ENCODE measurements around the gene EIPR1. TPM values are rescaled to one million over a fixed set of nuclear protein-coding genes. Genes with fewer than 3 reads are reported as not detected.
A peak's percentile ranks its signal among the peaks of the same experiment; 100 is the strongest.

The EIPR1 gene
- polyA plus RNA-seq, 2 of the 4 experiments (the other 2 are of a cell fraction) = 55.0 to 65.0 TPM

GRCh38 chr2:3325458-3326181 is 52.0 kb downstream of the EIPR1 start:
- ChIA-PET CTCF (interaction anchor here (1.2 kb wide), 1 partner anchor 22 kb away, joined by 4 read pairs; no protein-coding TSS in a partner anchor), POLR2A (no interaction called here)
- Histone ChIP-seq H3K27ac (no peak overlapping the region), H3K9me3 (no peaks in the 10 kb centered on the region), H3K4me2 (no peak overlapping the region), H3K4me1 (no peaks in the 10 kb centered on the region), H3K4me3 (no peak overlapping the region)
- 93% methylated on average over 10 of the region's 11 CpGs for WGBS (ENCODE audit: missing lambda C conversion rate)
- peak in 1 of 2 experiments; percentile 33; a peak in 3 of 6 replicates for ATAC-seq
- FAIRE-seq = no peak
- TF ChIP-seq RCOR1 (IDR thresholded peaks at IDR 0.05; ENCODE audit: low read depth, low read length) = no peak
- no peak for TF ChIP-seq CHD4 (IDR thresholded peaks at IDR 0.05; ENCODE audit: borderline replicate concordance)
- no peak for TF ChIP-seq RNF2 (IDR thresholded peaks at IDR 0.05; ENCODE audit: borderline replicate concordance, low read depth)
- TF ChIP-seq, protein P1, sequence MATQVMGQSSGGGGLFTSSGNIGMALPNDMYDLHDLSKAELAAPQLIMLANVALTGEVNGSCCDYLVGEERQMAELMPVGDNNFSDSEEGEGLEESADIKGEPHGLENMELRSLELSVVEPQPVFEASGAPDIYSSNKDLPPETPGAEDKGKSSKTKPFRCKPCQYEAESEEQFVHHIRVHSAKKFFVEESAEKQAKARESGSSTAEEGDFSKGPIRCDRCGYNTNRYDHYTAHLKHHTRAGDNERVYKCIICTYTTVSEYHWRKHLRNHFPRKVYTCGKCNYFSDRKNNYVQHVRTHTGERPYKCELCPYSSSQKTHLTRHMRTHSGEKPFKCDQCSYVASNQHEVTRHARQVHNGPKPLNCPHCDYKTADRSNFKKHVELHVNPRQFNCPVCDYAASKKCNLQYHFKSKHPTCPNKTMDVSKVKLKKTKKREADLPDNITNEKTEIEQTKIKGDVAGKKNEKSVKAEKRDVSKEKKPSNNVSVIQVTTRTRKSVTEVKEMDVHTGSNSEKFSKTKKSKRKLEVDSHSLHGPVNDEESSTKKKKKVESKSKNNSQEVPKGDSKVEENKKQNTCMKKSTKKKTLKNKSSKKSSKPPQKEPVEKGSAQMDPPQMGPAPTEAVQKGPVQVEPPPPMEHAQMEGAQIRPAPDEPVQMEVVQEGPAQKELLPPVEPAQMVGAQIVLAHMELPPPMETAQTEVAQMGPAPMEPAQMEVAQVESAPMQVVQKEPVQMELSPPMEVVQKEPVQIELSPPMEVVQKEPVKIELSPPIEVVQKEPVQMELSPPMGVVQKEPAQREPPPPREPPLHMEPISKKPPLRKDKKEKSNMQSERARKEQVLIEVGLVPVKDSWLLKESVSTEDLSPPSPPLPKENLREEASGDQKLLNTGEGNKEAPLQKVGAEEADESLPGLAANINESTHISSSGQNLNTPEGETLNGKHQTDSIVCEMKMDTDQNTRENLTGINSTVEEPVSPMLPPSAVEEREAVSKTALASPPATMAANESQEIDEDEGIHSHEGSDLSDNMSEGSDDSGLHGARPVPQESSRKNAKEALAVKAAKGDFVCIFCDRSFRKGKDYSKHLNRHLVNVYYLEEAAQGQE (IDR thresholded peaks at IDR 0.05) = no peak
- no peak for TF ChIP-seq POLR2A (IDR thresholded peaks at IDR 0.05; ENCODE audit: low read length)
- no peak for TF ChIP-seq FOSL2 (IDR thresholded peaks at IDR 0.05)
- TF ChIP-seq FOSL2 (CRISPR knock-in tag; IDR thresholded peaks at IDR 0.05) = no peak
- TF ChIP-seq ESRRA (IDR thresholded peaks at IDR 0.05; ENCODE audit: borderline replicate concordance, low read length) = no peak
- no peak for TF ChIP-seq BHLHE40 (IDR thresholded peaks at IDR 0.05; ENCODE audit: low read depth, low read length)
- no peak for TF ChIP-seq JUN (IDR thresholded peaks at IDR 0.05)
- no peak for TF ChIP-seq NFE2L2 (conservative IDR thresholded peaks at IDR 0.05; ENCODE audit: low read length)
- no peak for TF ChIP-seq BCL3 (IDR thresholded peaks at IDR 0.05)
- TF ChIP-seq, protein P2, sequence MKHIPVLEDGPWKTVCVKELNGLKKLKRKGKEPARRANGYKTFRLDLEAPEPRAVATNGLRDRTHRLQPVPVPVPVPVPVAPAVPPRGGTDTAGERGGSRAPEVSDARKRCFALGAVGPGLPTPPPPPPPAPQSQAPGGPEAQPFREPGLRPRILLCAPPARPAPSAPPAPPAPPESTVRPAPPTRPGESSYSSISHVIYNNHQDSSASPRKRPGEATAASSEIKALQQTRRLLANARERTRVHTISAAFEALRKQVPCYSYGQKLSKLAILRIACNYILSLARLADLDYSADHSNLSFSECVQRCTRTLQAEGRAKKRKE (CRISPR knock-in tag; IDR thresholded peaks at IDR 0.05; ENCODE audit: low read depth) = no peak
- TF ChIP-seq, protein P3, sequence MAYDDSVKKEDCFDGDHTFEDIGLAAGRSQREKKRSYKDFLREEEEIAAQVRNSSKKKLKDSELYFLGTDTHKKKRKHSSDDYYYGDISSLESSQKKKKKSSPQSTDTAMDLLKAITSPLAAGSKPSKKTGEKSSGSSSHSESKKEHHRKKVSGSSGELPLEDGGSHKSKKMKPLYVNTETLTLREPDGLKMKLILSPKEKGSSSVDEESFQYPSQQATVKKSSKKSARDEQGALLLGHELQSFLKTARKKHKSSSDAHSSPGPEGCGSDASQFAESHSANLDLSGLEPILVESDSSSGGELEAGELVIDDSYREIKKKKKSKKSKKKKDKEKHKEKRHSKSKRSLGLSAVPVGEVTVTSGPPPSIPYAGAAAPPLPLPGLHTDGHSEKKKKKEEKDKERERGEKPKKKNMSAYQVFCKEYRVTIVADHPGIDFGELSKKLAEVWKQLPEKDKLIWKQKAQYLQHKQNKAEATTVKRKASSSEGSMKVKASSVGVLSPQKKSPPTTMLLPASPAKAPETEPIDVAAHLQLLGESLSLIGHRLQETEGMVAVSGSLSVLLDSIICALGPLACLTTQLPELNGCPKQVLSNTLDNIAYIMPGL (CRISPR knock-in tag; IDR thresholded peaks at IDR 0.05; ENCODE audit: borderline replicate concordance) = no peak
- no peak for TF ChIP-seq KDM5A (IDR thresholded peaks at IDR 0.05)
- TF ChIP-seq HES2 (IDR thresholded peaks at IDR 0.05) = no peak
- no peak for DNase-seq (ENCODE audit: low read depth in 1 of 2, low spot score in 1 of 2)
